H1 (cell line): ENCODE measurements around the gene SUPT7L. TPM values are rescaled to one million over a fixed set of nuclear protein-coding genes. Genes with fewer than 3 reads are reported as not detected.

ENCODE experiments used
- CTCF ChIA-PET: fragments of 300-600 bp; sonication (Branson Sonifier 250); formaldehyde crosslinking; loops from one replicate; lab custom pipeline; 2021; ENCODE audit not compliant: partially characterized antibody; lab: Charles Lee
- POLR2A ChIA-PET: fragments of 300-600 bp; sonication (Branson Sonifier 250); formaldehyde crosslinking; loops from one replicate; lab custom pipeline; 2021; ENCODE audit warnings: inconsistent platforms; ENCODE audit not compliant: partially characterized antibody; lab: Charles Lee
- DNase-seq, 2 experiments: peaks; one replicate each; pipeline versions ENCODE4 v3.0.0 to v3.0.0-alpha.2; 2010 to 2022; ENCODE audit warnings: low spot score in 2 of 2, low read depth in 1 of 2, mixed read lengths in 1 of 2
- FAIRE-seq: peaks from 2 replicates; lab custom pipeline; 2011; peaks lifted over from hg19 to GRCh38; lab: Jason Lieb, UNC
- H2AFZ ChIP-seq: 2 replicates; pipeline ENCODE4 v1.8.1; 2012; ENCODE audit warnings: low read length, inconsistent platforms
- H2AK5ac ChIP-seq: 2 replicates; pipeline ENCODE4 v1.6.1; 2013; ENCODE audit warnings: low read depth, low read length
- H2BK120ac ChIP-seq: replicated peaks from 2 replicates; pipeline ENCODE3; 2013; ENCODE audit warnings: low read depth, low read length, inconsistent platforms
- H2BK12ac ChIP-seq: 2 replicates; pipeline ENCODE4 v1.6.1; 2013; ENCODE audit warnings: low read depth, low read length
- H2BK15ac ChIP-seq: 2 replicates; pipeline ENCODE4 v1.6.1; 2013; ENCODE audit warnings: low read length
- H2BK20ac ChIP-seq: 2 replicates; pipeline ENCODE4 v1.6.1; 2013; ENCODE audit warnings: low read length
- H2BK5ac ChIP-seq: 2 replicates; pipeline ENCODE4 v1.6.1; 2013; ENCODE audit warnings: low read depth, low read length
- H3K14ac ChIP-seq: 2 replicates; pipeline ENCODE4 v1.6.1; 2013; ENCODE audit warnings: inconsistent platforms; ENCODE audit not compliant: insufficient read length
- H3K18ac ChIP-seq: 2 replicates; pipeline ENCODE4 v1.6.1; 2013; ENCODE audit warnings: low read length; ENCODE audit errors: extremely low read depth
- H3K23ac ChIP-seq: 2 replicates; pipeline ENCODE4 v1.6.1; 2013; ENCODE audit warnings: inconsistent platforms; ENCODE audit not compliant: insufficient read length
- H3K23me2 ChIP-seq: 2 replicates; pipeline ENCODE4 v1.6.1; 2013; ENCODE audit warnings: low read depth, low read length
- H3K27ac ChIP-seq: 2 replicates; pipeline ENCODE4 v1.6.1; 2011; ENCODE audit warnings: low read depth, low read length, inconsistent platforms
- H3K27me3 ChIP-seq, 4 experiments: replicated peaks in 1 of 4; 1 replicate in 1 of 4; 2 replicates in 3 of 4; pipeline versions ENCODE4 v1.6.1 to v1.8.1; 2011 to 2013; ENCODE audit warnings: low read length in 3 of 4, mild to moderate bottlenecking in 3 of 4, inconsistent platforms in 2 of 4, mixed read lengths in 2 of 4, moderate library complexity in 1 of 4; ENCODE audit not compliant: control insufficient read depth in 3 of 4, insufficient read depth in 3 of 4; ENCODE audit errors: extremely low read depth in 1 of 4
- H3K36me3 ChIP-seq, 4 experiments: 2 replicates each; pipeline versions ENCODE4 v1.6.1 to v1.8.1; 2011 to 2013; ENCODE audit warnings: mild to moderate bottlenecking in 4 of 4, low read length in 3 of 4, moderate library complexity in 2 of 4, control low read depth in 1 of 4, inconsistent platforms in 1 of 4; ENCODE audit not compliant: insufficient read depth in 4 of 4, control insufficient read depth in 2 of 4
- H3K4ac ChIP-seq: replicated peaks from 2 replicates; pipeline ENCODE3; 2013; ENCODE audit warnings: low read length, low read depth, mixed read lengths, inconsistent platforms; ENCODE audit not compliant: insufficient read length
- H3K4me1 ChIP-seq, 4 experiments: replicated peaks in 1 of 4; 1 replicate in 1 of 4; 2 replicates in 3 of 4; pipeline versions ENCODE4 v1.6.1 to v1.8.1; 2011 to 2013; ENCODE audit warnings: low read length in 3 of 4, inconsistent platforms in 2 of 4, mixed read lengths in 1 of 4; ENCODE audit not compliant: insufficient read depth in 4 of 4, control insufficient read depth in 3 of 4
- H3K4me2 ChIP-seq, 2 experiments: 2 replicates each; pipeline versions ENCODE4 v1.6.1 to v1.8.1; 2011 to 2013; ENCODE audit warnings: low read depth in 2 of 2, low read length in 2 of 2, control low read depth in 1 of 2, inconsistent platforms in 1 of 2, mild to moderate bottlenecking in 1 of 2; ENCODE audit not compliant: insufficient read depth in 1 of 2
- H3K4me3 ChIP-seq, 4 experiments: fragments of 200-600, 300-600 bp in 1 of 4; sonication (generic), shearing (Covaris generic), sonication (Bioruptor Twin) in 1 of 4; 2 replicates each; pipeline versions ENCODE4 v1.5.1 to v1.8.1; 2011 to 2016; ENCODE audit warnings: low read length in 4 of 4, low read depth in 3 of 4, control low read depth in 2 of 4, inconsistent platforms in 2 of 4, mild to moderate bottlenecking in 2 of 4, mixed read lengths in 1 of 4, moderate library complexity in 1 of 4; ENCODE audit not compliant: insufficient read depth in 2 of 4; ENCODE audit errors: extremely low read depth in 1 of 4
- H3K56ac ChIP-seq: replicated peaks from 2 replicates; pipeline ENCODE3; 2013; ENCODE audit warnings: low read depth, mild to moderate bottlenecking, mixed read lengths, low read length, inconsistent platforms; ENCODE audit not compliant: insufficient read length
- H3K79me1 ChIP-seq: 2 replicates; pipeline ENCODE4 v1.6.1; 2013; ENCODE audit warnings: low read depth, low read length, control low read depth
- H3K79me2 ChIP-seq, 2 experiments: 2 replicates each; pipeline versions ENCODE4 v1.6.1 to v1.8.1; 2012 to 2013; ENCODE audit warnings: low read length in 2 of 2, mild to moderate bottlenecking in 2 of 2, inconsistent platforms in 1 of 2; ENCODE audit not compliant: insufficient read depth in 2 of 2, control insufficient read depth in 1 of 2
- H3K9ac ChIP-seq, 4 experiments: replicated peaks in 1 of 4; 1 replicate in 1 of 4; 2 replicates in 3 of 4; pipeline versions ENCODE4 v1.6.1 to v1.8.1; 2011 to 2013; ENCODE audit warnings: low read depth in 3 of 4, low read length in 3 of 4, control low read depth in 2 of 4, mild to moderate bottlenecking in 2 of 4, moderate library complexity in 2 of 4, inconsistent platforms in 1 of 4; ENCODE audit errors: extremely low read depth in 1 of 4
- H3K9me3 ChIP-seq, 2 experiments: 2 replicates each; pipeline versions ENCODE4 v1.6.1 to v1.8.1; 2012 to 2013; ENCODE audit warnings: mild to moderate bottlenecking in 2 of 2, moderate library complexity in 2 of 2, control low read depth in 1 of 2, inconsistent platforms in 1 of 2, low read depth in 1 of 2, low read length in 1 of 2, mixed read lengths in 1 of 2; ENCODE audit not compliant: insufficient read depth in 2 of 2
- H4K20me1 ChIP-seq, 2 experiments: replicated peaks in 1 of 2; 2 replicates each; pipeline versions ENCODE3 to v1.8.1; 2011 to 2013; ENCODE audit warnings: inconsistent platforms in 2 of 2, low read length in 2 of 2, mild to moderate bottlenecking in 1 of 2; ENCODE audit not compliant: insufficient read depth in 2 of 2, control insufficient read depth in 1 of 2
- H4K5ac ChIP-seq: 2 replicates; pipeline ENCODE4 v1.6.1; 2013; ENCODE audit warnings: low read length, low read depth, mixed read lengths, inconsistent platforms; ENCODE audit not compliant: insufficient read length
- H4K8ac ChIP-seq: 2 replicates; pipeline ENCODE4 v1.8.0; 2013; ENCODE audit warnings: mild to moderate bottlenecking, moderate library complexity, low read length, inconsistent platforms; ENCODE audit not compliant: insufficient read depth; ENCODE audit errors: extremely low read depth
- H4K91ac ChIP-seq: replicated peaks from 2 replicates; pipeline ENCODE3; 2013; ENCODE audit warnings: low read length, mixed read lengths, inconsistent platforms; ENCODE audit not compliant: insufficient read length
- E2F6 ChIP-seq: IDR thresholded peaks from 2 replicates; pipeline ENCODE4 v1.6.1; 2012; ENCODE audit warnings: inconsistent platforms
- GTF2F1 ChIP-seq: IDR thresholded peaks from 2 replicates; pipeline ENCODE4 v1.6.1; 2012; ENCODE audit warnings: low read depth, low read length, improper control_type of control experiment, borderline replicate concordance
- HDAC2 ChIP-seq, 2 experiments: fragments of 300-600 bp in 1 of 2; sonication (generic) in 1 of 2; IDR thresholded peaks; 2 replicates each; pipeline ENCODE4 v1.6.1; 2011 to 2012; ENCODE audit warnings: low read depth in 2 of 2, low read length in 2 of 2, mild to moderate bottlenecking in 2 of 2, moderate library complexity in 2 of 2, borderline replicate concordance in 1 of 2, inconsistent platforms in 1 of 2
- NANOG ChIP-seq: IDR thresholded peaks from 2 replicates; pipeline ENCODE4 v1.6.1; 2011; ENCODE audit warnings: low read length, low read depth, mild to moderate bottlenecking, inconsistent platforms; ENCODE audit not compliant: insufficient read depth, poor library complexity, severe bottlenecking
- POLR2AphosphoS5 ChIP-seq: IDR thresholded peaks from 2 replicates; pipeline ENCODE4 v1.6.1; 2011; ENCODE audit warnings: low read depth, low read length
- RNF2 ChIP-seq: fragments of 200-900, 300-1000 bp; sonication (generic); IDR thresholded peaks from 2 replicates; pipeline ENCODE4 v1.7.1; 2016; ENCODE audit warnings: borderline replicate concordance, low read depth, mild to moderate bottlenecking, antibody characterized with exemption, low read length; ENCODE audit not compliant: poor library complexity, severe bottlenecking; ENCODE audit errors: missing control alignments
- USF2 ChIP-seq: IDR thresholded peaks from 2 replicates; pipeline ENCODE4 v1.6.1; 2011; ENCODE audit warnings: low read length, improper control_type of control experiment
- WGBS, 2 experiments: shearing (Covaris generic) in 1 of 2; methylation state at CpG; one replicate each; pipeline versions ENCODE4 v1.1.6 to v1.1.7; 2013 to 2015; ENCODE audit warnings: low lambda C conversion rate in 2 of 2, mixed read lengths in 2 of 2, inconsistent platforms in 1 of 2, low coverage in 1 of 2, missing lambda C conversion rate in 1 of 2; ENCODE audit not compliant: insufficient replicate concordance in 2 of 2, insufficient coverage in 1 of 2, insufficient read length in 1 of 2; ENCODE audit errors: extremely low coverage in 1 of 2, missing lambda C conversion rate in 1 of 2; 5-methylcytosine and 5-hydroxymethylcytosine counted together
- polyA plus RNA-seq, 7 experiments: library from polyadenylated mRNA; depleted of rRNA in 3 of 7; stranded (reverse) in 5 of 7; unstranded in 2 of 7; fragments of >200 nt in 5 of 7; fragments of 200-250 nt in 2 of 7; gene quantifications; 1 replicate in 5 of 7; 2 replicates in 1 of 7; 4 replicates in 1 of 7; pipeline versions ENCODE4 v1.2.1 to v1.2.3, GENCODE V29; 2011 to 2013; ENCODE audit warnings: missing spikeins in 2 of 7, mixed read lengths in 2 of 7
- total RNA-seq: library from RNA; stranded (reverse); fragmentation: NEBNext Ultra II Directional; extraction: Animal tissue kit (Norgen Biotek cat#: 25700); gene quantifications from 2 replicates; pipeline ENCODE4 v1.2.1, GENCODE V29; 2021

The SUPT7L gene
- total and polyA plus RNA-seq, 2 of the 8 experiments (the other 6 are each of a cell fraction or from before 2014, with no cell fraction given): 22.2 to 26.6 TPM

- H2BK12ac ChIP-seq: no peak overlapping the region
- WGBS, 2 experiments: 93% methylated on average over 4 of the region's 4 CpGs; no CpG with 5 or more reads in 1 of the 2 experiments
- H2BK15ac ChIP-seq: 0 out of 2 replicates have a peak overlapping the region, but pooled peaks have one; percentile 12
- no peak for FAIRE-seq
- H3K27ac ChIP-seq: no peak overlapping the region
- H4K8ac ChIP-seq: no peak overlapping the region
- H2BK120ac ChIP-seq: no peak overlapping the region
- ChIA-PET CTCF (interaction anchor here (0.5 to 3.3 kb wide), 9 partner anchors 9 to 695 kb away, joined by 3 to 18 read pairs (median 4); no protein-coding TSS in a partner anchor), POLR2A (interaction anchor here (0.8 to 2.6 kb wide), 3 partner anchors 10 to 47 kb away, joined by 3 to 11 read pairs (median 3); no protein-coding TSS in a partner anchor)
- no peak overlapping the region for H3K9ac ChIP-seq
- DNase-seq: no peak
- H3K4me1 ChIP-seq: peaks cover 0 to 7% (median under 1%) of the 10 kb centered on the region in 4 experiments; a peak in 4 of 7 replicates
- H3K27me3 ChIP-seq: no peaks in the 10 kb centered on the region; a peak in 1 of 7 replicates
- no peak overlapping the region for H3K18ac ChIP-seq
- no peaks in the 10 kb centered on the region for H3K36me3 ChIP-seq
- no peak overlapping the region for H3K14ac ChIP-seq
- 0 out of 2 replicates have a peak overlapping the region, but pooled peaks have one; percentile 18 for H2AFZ ChIP-seq
- no peaks in the 10 kb centered on the region for H3K23me2 ChIP-seq
- no peak overlapping the region for H3K4me3 ChIP-seq
- H4K5ac ChIP-seq: no peak overlapping the region
- H4K20me1 ChIP-seq: no peaks in the 10 kb centered on the region
- H3K9me3 ChIP-seq: no peaks in the 10 kb centered on the region
- H3K79me2 ChIP-seq: no peaks in the 10 kb centered on the region
- no peak overlapping the region for H3K56ac ChIP-seq
- H3K79me1 ChIP-seq: no peaks in the 10 kb centered on the region
- no peak overlapping the region for H3K4ac ChIP-seq
- no peak overlapping the region for H2BK20ac ChIP-seq
- H2AK5ac ChIP-seq: no peak overlapping the region; the same call in 1 of the 2 replicates
- no peak overlapping the region for H3K23ac ChIP-seq
- H2BK5ac ChIP-seq: peak overlapping the region; percentile 32; the same call in 1 of the 2 replicates
- H3K4me2 ChIP-seq: no peak overlapping the region
- H4K91ac ChIP-seq: no peak overlapping the region
- TF ChIP-seq GTF2F1: no peak
- no peak for TF ChIP-seq HDAC2 (IDR thresholded peaks at IDR 0.05; ENCODE audit: borderline replicate concordance in 1 of 2, low read depth in 2 of 2, low read length in 2 of 2)
- no peak for TF ChIP-seq E2F6
- TF ChIP-seq USF2: no peak
- TF ChIP-seq NANOG: no peak
- TF ChIP-seq POLR2AphosphoS5: no peak
- TF ChIP-seq RNF2: no peak
These were observed 42.6 kb upstream of the SUPT7L start for GRCh38 chr2:27705851-27706622.
